Keratinocyte (primary cell): ENCODE results near the gene ADCY7. TPM values are rescaled to one million over a fixed set of nuclear protein-coding genes. Genes with fewer than 3 reads are reported as not detected.

Experiments used
- DNase-seq: peaks from one replicate; pipeline ENCODE4 v3.0.0-alpha.2; 2011; ENCODE audit warnings: low read depth, missing footprints, low spot score
- FAIRE-seq: peaks from 2 replicates; lab custom pipeline; 2011; peaks lifted over from hg19 to GRCh38; lab: Jason Lieb, UNC
- H2AFZ ChIP-seq: 2 replicates; pipeline ENCODE4 v1.6.0; 2012; ENCODE audit warnings: low read length, control low read depth, inconsistent platforms; ENCODE audit not compliant: control insufficient read depth
- H3K27ac ChIP-seq: 2 replicates; pipeline ENCODE4 v1.5.1; 2011; ENCODE audit warnings: low read length; ENCODE audit not compliant: control insufficient read depth, insufficient read depth
- H3K27me3 ChIP-seq: 3 replicates; pipeline ENCODE4 v1.6.0; 2011; ENCODE audit warnings: low read length; ENCODE audit not compliant: control insufficient read depth, insufficient read depth; ENCODE audit errors: extremely low read depth
- H3K36me3 ChIP-seq, 2 experiments: 2 replicates in 1 of 2; 3 replicates in 1 of 2; pipeline ENCODE4 v1.5.1; 2011; ENCODE audit warnings: low read length in 2 of 2, mild to moderate bottlenecking in 1 of 2; ENCODE audit not compliant: control insufficient read depth in 2 of 2, insufficient read depth in 2 of 2; ENCODE audit errors: extremely low read depth in 1 of 2
- H3K4me1 ChIP-seq: 3 replicates; pipeline ENCODE4 v1.5.1; 2011; ENCODE audit warnings: low read length; ENCODE audit not compliant: control insufficient read depth, insufficient read depth; ENCODE audit errors: extremely low read depth
- H3K4me2 ChIP-seq: 3 replicates; pipeline ENCODE4 v1.6.0; 2011; ENCODE audit warnings: low read depth, low read length; ENCODE audit not compliant: control insufficient read depth, insufficient read depth; ENCODE audit errors: extremely low read depth
- H3K4me3 ChIP-seq, 3 experiments: fragments of 200-600 bp in 1 of 3; sonication (generic) in 1 of 3; 2 replicates in 2 of 3; 3 replicates in 1 of 3; pipeline ENCODE4 v1.5.1; 2011 to 2016; ENCODE audit warnings: low read length in 3 of 3, mild to moderate bottlenecking in 3 of 3, control low read depth in 2 of 3, inconsistent platforms in 1 of 3, low read depth in 1 of 3, mixed read lengths in 1 of 3, mixed run types in 1 of 3, moderate library complexity in 1 of 3; ENCODE audit not compliant: control insufficient read depth in 2 of 3, insufficient read depth in 2 of 3; ENCODE audit errors: extremely low read depth in 1 of 3
- H3K79me2 ChIP-seq: 2 replicates; pipeline ENCODE4 v1.6.0; 2012; ENCODE audit warnings: low read length; ENCODE audit not compliant: control insufficient read depth, insufficient read depth
- H3K9ac ChIP-seq: 3 replicates; pipeline ENCODE4 v1.6.0; 2011; ENCODE audit warnings: low read length; ENCODE audit not compliant: control insufficient read depth, insufficient read depth; ENCODE audit errors: extremely low read depth
- H3K9me1 ChIP-seq: 3 replicates; pipeline ENCODE4 v1.6.0; 2011; ENCODE audit warnings: low read length; ENCODE audit not compliant: control insufficient read depth, insufficient read depth; ENCODE audit errors: extremely low read depth
- H3K9me3 ChIP-seq: 2 replicates; pipeline ENCODE4 v1.5.1; 2012; ENCODE audit warnings: low read depth, low read length; ENCODE audit not compliant: control insufficient read depth
- H4K20me1 ChIP-seq: 3 replicates; pipeline ENCODE4 v1.6.0; 2011; ENCODE audit warnings: low read length; ENCODE audit not compliant: control insufficient read depth, insufficient read depth; ENCODE audit errors: extremely low read depth
- CTCF ChIP-seq, 3 experiments: IDR thresholded peaks in 1 of 3; conservative IDR thresholded peaks in 1 of 3; optimal IDR thresholded peaks in 1 of 3; 2 replicates in 2 of 3; 3 replicates in 1 of 3; pipeline versions ENCODE3 to v1.5.1; 2011; ENCODE audit warnings: low read length in 3 of 3, mild to moderate bottlenecking in 3 of 3, moderate library complexity in 2 of 3, control low read depth in 1 of 3, inconsistent platforms in 1 of 3; ENCODE audit not compliant: insufficient read depth in 2 of 3; ENCODE audit errors: extremely low read depth in 1 of 3
- EZH2 ChIP-seq: IDR thresholded peaks from one replicate; pipeline ENCODE4 v1.6.1; 2012; ENCODE audit warnings: inconsistent platforms, mild to moderate bottlenecking, low read length, moderate library complexity
- dilution Hi-C: fragments of 300-500 bp; cut with MboI; formaldehyde crosslinking; loops from one replicate; pipeline ENCODE4 v1.7.0; 2020; ENCODE audit warnings: low sequenced_read_pairs; ENCODE audit not compliant: extremely low pct_ligation_motif_present
- polyA plus RNA-seq, 5 experiments: library from polyadenylated mRNA; depleted of rRNA in 3 of 5; stranded (reverse) in 3 of 5; stranded (forward) in 1 of 5; unstranded in 1 of 5; fragments of >200 nt; gene quantifications; 1 replicate in 1 of 5; 2 replicates in 3 of 5; 3 replicates in 1 of 5; pipeline versions ENCODE4 v1.2.1 to v1.2.3, GENCODE V29; 2011 to 2012; ENCODE audit warnings: missing spikeins in 2 of 5, low read depth in 1 of 5, low replicate concordance in 1 of 5
- small RNA-seq, 3 experiments: library from RNA; depleted of rRNA; stranded (forward); fragments of <200 nt; gene quantifications; one replicate each; pipeline ENCODE3, GENCODE V24; 2012; ENCODE audit warnings: low read depth in 3 of 3, low replicate concordance in 1 of 3; ENCODE audit not compliant: insufficient read length in 3 of 3

Gene ADCY7
- polyA plus RNA-seq, 1 donor (not counting 4 experiments of a cell fraction or from before 2014, with no cell fraction given), result 5.1 TPM

- no peak overlapping the region for H3K4me2 ChIP-seq
- no peak overlapping the region for H2AFZ ChIP-seq
- peaks cover 9 to 19% of the 10 kb centered on the region in 2 experiments for H3K36me3 ChIP-seq
- peaks cover 60% of the 10 kb centered on the region for H3K79me2 ChIP-seq
- H3K9me3 ChIP-seq, result no peaks in the 10 kb centered on the region
- peaks cover 11% of the 10 kb centered on the region for H3K4me1 ChIP-seq
- dilution Hi-C loops, result no loop called here
- H3K9ac ChIP-seq, result no peak overlapping the region
- DNase-seq, result no peak
- H3K27ac ChIP-seq, result no peak overlapping the region
- TF ChIP-seq EZH2, result no peak
- TF ChIP-seq CTCF (optimal IDR thresholded peaks at IDR 0.05 in 1 of 3, IDR thresholded peaks at IDR 0.05 in 1 of 3, conservative IDR thresholded peaks at IDR 0.05 in 1 of 3; ENCODE audit: extremely low read depth in 1 of 3, insufficient read depth in 2 of 3, low read length in 3 of 3), result no peak
- H3K9me1 ChIP-seq, result no peaks in the 10 kb centered on the region
- H4K20me1 ChIP-seq, result no peaks in the 10 kb centered on the region
- no peak for FAIRE-seq
- no peaks in the 10 kb centered on the region for H3K27me3 ChIP-seq
- H3K4me3 ChIP-seq, result no peak overlapping the region
These were observed 99.6 kb downstream of the ADCY7 start for GRCh38 chr16:50365791-50366575.

Small RNA genes lying within 50 kb of the gene (small RNA-seq; reads per million reads assigned to genes)
- gene MIR6771, result 0 reads per million in 3 experiments

Other genes with a start within 250 kb of the ADCY7 start
- 19.9 to 28.5 TPM (median 21.4 TPM) in 3 replicates for gene CNEP1R1, start 241.3 kb upstream of the ADCY7 start, polyA plus RNA-seq
- 20.9 to 27.2 TPM (median 23.5 TPM) in 3 replicates for gene HEATR3, start 200.6 kb upstream of the ADCY7 start, polyA plus RNA-seq
- 9.5 to 14.8 TPM (median 11.3 TPM) in 3 replicates for gene TENT4B, start 113.2 kb upstream of the ADCY7 start, polyA plus RNA-seq
- 44.0 to 66.6 TPM (median 47.8 TPM) in 3 replicates for gene BRD7, start 102.4 kb downstream of the ADCY7 start, polyA plus RNA-seq